OCI-LY7 (cell line): ENCODE results near the gene MRPL19.

Experiments
- CTCF ChIP-seq: fragments of 200-600 bp; sonication (generic); conservative IDR thresholded peaks from 2 replicates; pipeline ENCODE4 v1.5.1; 2014; ENCODE audit warnings: mild to moderate bottlenecking, antibody characterized with exemption, low read length, moderate library complexity, mixed read lengths
- EZH2phosphoT487 ChIP-seq: fragments of 200-600 bp; sonication (generic); IDR thresholded peaks from 2 replicates; pipeline ENCODE4 v1.6.1; 2018; ENCODE audit warnings: low read depth, borderline replicate concordance, mild to moderate bottlenecking, mixed run types, antibody characterized with exemption, low read length, moderate library complexity, mixed read lengths

DNA sequence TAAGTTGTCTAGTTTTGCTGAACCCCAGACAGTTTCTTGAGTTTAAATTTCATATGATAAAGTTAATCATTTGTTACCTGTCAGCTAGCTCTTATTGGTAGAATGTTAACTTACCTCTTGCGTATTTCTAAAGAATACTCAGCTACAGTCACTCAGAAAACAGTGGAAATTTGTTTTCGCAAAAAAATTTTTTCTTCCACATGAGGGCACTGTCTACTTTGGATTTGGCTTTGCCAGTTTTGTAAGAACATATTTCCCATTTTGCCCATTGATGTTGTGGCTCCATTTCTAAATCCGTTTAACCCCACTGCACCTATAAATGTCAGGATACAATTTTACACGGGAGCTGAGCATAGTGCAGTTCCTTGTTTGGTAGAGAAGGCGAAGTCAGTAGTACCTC, 83.3 kb downstream of the MRPL19 start:
- TF ChIP-seq EZH2phosphoT487 (no peak), CTCF (peak; percentile 65)
